CD14-positive monocyte (primary cell): Measurements from ENCODE around the gene CROCC2. TPM values are rescaled to one million over a fixed set of nuclear protein-coding genes. Genes with fewer than 3 reads are reported as not detected.

Source experiments
- DNase-seq, 3 donors: peaks; one replicate each; pipeline ENCODE4 v3.0.0-alpha.2; 2011 to 2022
- H2AFZ ChIP-seq: 2 replicates; pipeline ENCODE4 v1.6.0; 2012; ENCODE audit warnings: mild to moderate bottlenecking, low read depth, low read length, inconsistent platforms; ENCODE audit not compliant: insufficient read depth, poor library complexity, severe bottlenecking
- H3K27ac ChIP-seq, 2 donors: 1 replicate in 1 of 2; 2 replicates in 1 of 2; pipeline ENCODE4 v1.5.1; 2012 to 2013; ENCODE audit warnings: low read length in 2 of 2, control low read depth in 1 of 2, inconsistent platforms in 1 of 2, low read depth in 1 of 2, mild to moderate bottlenecking in 1 of 2
- H3K27me3 ChIP-seq, 2 donors: one replicate each; pipeline versions ENCODE4 v1.6.0 to v1.6.1; 2011 to 2013; ENCODE audit warnings: low read length in 2 of 2; ENCODE audit not compliant: control insufficient read depth in 2 of 2, insufficient read depth in 2 of 2
- H3K36me3 ChIP-seq, 2 donors: replicated peaks in 1 of 2; 1 replicate in 1 of 2; 2 replicates in 1 of 2; pipeline versions ENCODE4 v1.5.1 to v1.6.1; 2012 to 2013; ENCODE audit warnings: low read length in 2 of 2, control low read depth in 1 of 2, inconsistent platforms in 1 of 2, mild to moderate bottlenecking in 1 of 2; ENCODE audit not compliant: insufficient read depth in 2 of 2, control insufficient read depth in 1 of 2
- H3K4me1 ChIP-seq, 2 donors: 1 replicate in 1 of 2; 2 replicates in 1 of 2; pipeline versions ENCODE4 v1.5.1 to v1.6.1; 2012 to 2013; ENCODE audit warnings: low read length in 2 of 2, control low read depth in 1 of 2, inconsistent platforms in 1 of 2, mild to moderate bottlenecking in 1 of 2, moderate library complexity in 1 of 2; ENCODE audit not compliant: insufficient read depth in 2 of 2, control insufficient read depth in 1 of 2
- H3K4me2 ChIP-seq: replicated peaks from 2 replicates; pipeline ENCODE3; 2012; ENCODE audit warnings: low read length, moderate library complexity, mild to moderate bottlenecking; ENCODE audit not compliant: poor library complexity, severe bottlenecking; ENCODE audit errors: extremely low read depth
- H3K4me3 ChIP-seq, 3 experiments: fragments of 200-600 bp in 1 of 3; sonication (generic) in 1 of 3; replicated peaks in 1 of 3; 1 replicate in 2 of 3; 2 replicates in 1 of 3; pipeline ENCODE4 v1.5.1; 2011 to 2013; ENCODE audit warnings: low read length in 3 of 3, mild to moderate bottlenecking in 3 of 3, control low read depth in 2 of 3, low read depth in 2 of 3, inconsistent platforms in 1 of 3, moderate library complexity in 1 of 3
- H3K79me2 ChIP-seq: 2 replicates; pipeline ENCODE4 v1.6.0; 2012; ENCODE audit warnings: mild to moderate bottlenecking, control low read depth, inconsistent platforms, low read length, moderate library complexity; ENCODE audit not compliant: insufficient read depth
- H3K9ac ChIP-seq: 2 replicates; pipeline ENCODE4 v1.6.0; 2017; ENCODE audit warnings: low read length, mild to moderate bottlenecking; ENCODE audit not compliant: insufficient read depth, poor library complexity, severe bottlenecking
- H3K9me3 ChIP-seq, 2 donors: replicated peaks in 1 of 2; 1 replicate in 1 of 2; 2 replicates in 1 of 2; pipeline versions ENCODE4 v1.5.1 to v1.6.1; 2012 to 2013; ENCODE audit warnings: low read length in 2 of 2, control low read depth in 1 of 2; ENCODE audit not compliant: control insufficient read depth in 1 of 2, insufficient read depth in 1 of 2
- H4K20me1 ChIP-seq: 2 replicates; pipeline ENCODE4 v1.6.0; 2012; ENCODE audit warnings: mild to moderate bottlenecking, low read length, control low read depth, moderate library complexity; ENCODE audit not compliant: insufficient read depth
- H3K27ac Mint-ChIP-seq, 7 donors: one replicate each; pipeline ENCODE4 v1.8.0; 2020; ENCODE audit warnings: mild to moderate bottlenecking in 7 of 7, mixed read lengths in 7 of 7, moderate library complexity in 6 of 7, inconsistent platforms in 2 of 7
- H3K27me3 Mint-ChIP-seq, 3 donors: one replicate each; pipeline ENCODE4 v1.8.0; 2021 to 2022; ENCODE audit warnings: low read depth in 3 of 3, mild to moderate bottlenecking in 3 of 3, mixed read lengths in 3 of 3, moderate library complexity in 3 of 3, inconsistent platforms in 1 of 3
- H3K36me3 Mint-ChIP-seq, 2 donors: one replicate each; pipeline ENCODE4 v1.8.0; 2020; ENCODE audit warnings: mixed read lengths in 2 of 2, inconsistent platforms in 1 of 2, mild to moderate bottlenecking in 1 of 2
- H3K4me1 Mint-ChIP-seq: one replicate; pipeline ENCODE4 v1.8.0; 2020; ENCODE audit warnings: mild to moderate bottlenecking, mixed read lengths
- H3K4me3 Mint-ChIP-seq, 2 donors: one replicate each; pipeline ENCODE4 v1.8.0; 2020; ENCODE audit warnings: mild to moderate bottlenecking in 2 of 2, mixed read lengths in 2 of 2, moderate library complexity in 1 of 2
- H3K9me3 Mint-ChIP-seq, 7 donors: one replicate each; pipeline ENCODE4 v1.8.0; 2020 to 2022; ENCODE audit warnings: mixed read lengths in 7 of 7, mild to moderate bottlenecking in 6 of 7, moderate library complexity in 6 of 7, inconsistent platforms in 2 of 7
- WGBS: methylation state at CpG from one replicate; pipeline ENCODE4 v1.1.5; 2013; ENCODE audit warnings: missing lambda C conversion rate; ENCODE audit not compliant: insufficient coverage; 5-methylcytosine and 5-hydroxymethylcytosine counted together
- intact Hi-C, 2 donors: fragments of 100-400 bp; cut with micrococcal nuclease; formaldehyde crosslinking; loops; one replicate each; pipeline versions ENCODE4 v1.15.0 to v1.15.1; 2023
- polyA plus RNA-seq, 3 donors: library from polyadenylated mRNA; depleted of rRNA in 1 of 3; unstranded in 2 of 3; stranded (reverse) in 1 of 3; fragments of 300-500 nt in 2 of 3; fragments of >200 nt in 1 of 3; fragmentation: Illumina TruSeq in 2 of 3; gene quantifications; 1 replicate in 2 of 3; 2 replicates in 1 of 3; pipeline ENCODE4 v1.2.3, GENCODE V29; 2012 to 2021
- TF ChIP-seq, protein P1 (sequence below): fragments of 200-600 bp; IDR thresholded peaks from one replicate; pipeline ENCODE4 v1.8.0; 2022; ENCODE audit warnings: antibody characterized with exemption, mild to moderate bottlenecking

CROCC2 gene
- polyA plus RNA-seq, 3 donors, result 0.15 TPM; not detected in 2

DNA sequence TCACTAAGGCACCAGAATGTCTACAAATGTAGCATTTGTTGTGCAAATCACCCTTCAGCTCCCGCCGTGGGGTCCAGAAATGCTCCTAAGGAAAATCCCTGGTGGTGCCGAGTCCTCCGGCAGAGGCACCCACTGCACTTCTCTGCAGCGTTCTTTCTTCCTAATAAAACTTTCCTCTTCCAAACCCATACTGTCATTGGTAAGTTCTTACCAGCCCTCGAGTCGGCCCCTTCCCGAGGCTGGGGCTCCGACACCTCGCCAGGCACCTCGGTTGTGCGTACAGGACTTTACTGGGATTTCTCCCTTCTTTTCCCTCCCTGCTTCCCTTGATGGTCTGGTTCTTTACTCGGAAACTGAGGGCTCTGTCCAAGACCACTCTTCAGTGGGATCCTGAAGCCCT lies 47.8 kb upstream of the CROCC2 start:
- no peaks in the 10 kb centered on the region for H3K4me1 Mint-ChIP-seq
- Histone ChIP-seq H3K36me3 (no peaks in the 10 kb centered on the region), H3K4me2 (no peak overlapping the region), H3K27ac (no peak overlapping the region), H3K27me3 (no peaks in the 10 kb centered on the region), H4K20me1 (no peaks in the 10 kb centered on the region), H3K9ac (no peak overlapping the region), H3K4me3 (no peak overlapping the region), H3K9me3 (peaks cover 11 to 24% of the 10 kb centered on the region in 2 donors), H3K4me1 (no peaks in the 10 kb centered on the region), H3K79me2 (no peaks in the 10 kb centered on the region), H2AFZ (no peak overlapping the region)
- intact Hi-C loops, result no loop called here
- H3K9me3 Mint-ChIP-seq, result peaks cover 14 to 25% (median 16%) of the 10 kb centered on the region in 7 donors
- DNase-seq, result no peak
- no peak overlapping the region for H3K4me3 Mint-ChIP-seq
- H3K36me3 Mint-ChIP-seq, result no peaks in the 10 kb centered on the region
- no peak overlapping the region for H3K27ac Mint-ChIP-seq
- peaks cover 2 to 11% (median 3%) of the 10 kb centered on the region in 3 donors for H3K27me3 Mint-ChIP-seq
- WGBS, result 98% methylated on average over 10 of the region's 13 CpGs
- TF ChIP-seq, protein P1, sequence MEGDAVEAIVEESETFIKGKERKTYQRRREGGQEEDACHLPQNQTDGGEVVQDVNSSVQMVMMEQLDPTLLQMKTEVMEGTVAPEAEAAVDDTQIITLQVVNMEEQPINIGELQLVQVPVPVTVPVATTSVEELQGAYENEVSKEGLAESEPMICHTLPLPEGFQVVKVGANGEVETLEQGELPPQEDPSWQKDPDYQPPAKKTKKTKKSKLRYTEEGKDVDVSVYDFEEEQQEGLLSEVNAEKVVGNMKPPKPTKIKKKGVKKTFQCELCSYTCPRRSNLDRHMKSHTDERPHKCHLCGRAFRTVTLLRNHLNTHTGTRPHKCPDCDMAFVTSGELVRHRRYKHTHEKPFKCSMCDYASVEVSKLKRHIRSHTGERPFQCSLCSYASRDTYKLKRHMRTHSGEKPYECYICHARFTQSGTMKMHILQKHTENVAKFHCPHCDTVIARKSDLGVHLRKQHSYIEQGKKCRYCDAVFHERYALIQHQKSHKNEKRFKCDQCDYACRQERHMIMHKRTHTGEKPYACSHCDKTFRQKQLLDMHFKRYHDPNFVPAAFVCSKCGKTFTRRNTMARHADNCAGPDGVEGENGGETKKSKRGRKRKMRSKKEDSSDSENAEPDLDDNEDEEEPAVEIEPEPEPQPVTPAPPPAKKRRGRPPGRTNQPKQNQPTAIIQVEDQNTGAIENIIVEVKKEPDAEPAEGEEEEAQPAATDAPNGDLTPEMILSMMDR, result no peak

DNA sequence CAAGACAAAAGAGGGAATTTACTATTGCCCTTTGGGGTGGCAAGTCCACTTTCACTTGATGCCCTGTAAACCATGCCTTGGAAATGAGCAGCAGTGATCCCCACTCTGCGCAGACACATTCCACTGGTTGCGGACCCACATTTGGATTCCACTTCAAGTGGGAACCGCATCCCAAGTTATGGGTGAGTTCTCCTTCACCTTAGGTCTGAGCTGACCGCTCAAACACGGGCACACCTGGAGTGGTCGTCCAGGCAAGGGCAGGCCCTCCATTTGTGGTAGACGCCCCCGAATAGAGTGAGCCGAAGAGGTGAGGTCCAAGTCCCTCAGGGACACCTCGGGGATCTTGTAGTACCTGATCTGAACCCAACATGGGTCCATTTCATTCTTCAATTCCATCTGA lies 47.3 kb upstream of the CROCC2 start:
- WGBS, result 93% methylated on average over 10 of the region's 10 CpGs
- Mint-ChIP-seq H3K27me3 (peaks cover 0 to 11% (median 5%) of the 10 kb centered on the region in 3 donors), H3K36me3 (no peaks in the 10 kb centered on the region), H3K4me1 (no peaks in the 10 kb centered on the region), H3K27ac (no peak overlapping the region), H3K9me3 (peaks cover 12 to 20% (median 16%) of the 10 kb centered on the region in 7 donors), H3K4me3 (no peak overlapping the region)
- Histone ChIP-seq H3K79me2 (no peaks in the 10 kb centered on the region), H3K27me3 (no peaks in the 10 kb centered on the region), H3K9me3 (peaks cover 11 to 18% of the 10 kb centered on the region in 2 donors), H3K4me3 (no peak overlapping the region), H3K36me3 (no peaks in the 10 kb centered on the region), H3K9ac (no peak overlapping the region), H3K4me1 (no peaks in the 10 kb centered on the region), H3K4me2 (no peak overlapping the region), H4K20me1 (no peaks in the 10 kb centered on the region), H3K27ac (no peak overlapping the region), H2AFZ (no peak overlapping the region)
- no peak for DNase-seq
- TF ChIP-seq, protein P1, result no peak
- intact Hi-C loops, result no loop called here
